Heart right ventricle (tissue), 16 donors: ENCODE measurements around the gene GINS3. TPM values are rescaled to one million over a fixed set of nuclear protein-coding genes. Genes with fewer than 3 reads are reported as not detected.

Experiments used
- ATAC-seq, 8 donors: fragments of 200-7000 bp; cut with Tn5 transposase; one replicate each; pipeline ENCODE4 v1.9.1; 2020; ENCODE audit warnings: mild to moderate bottlenecking in 8 of 8, moderate library complexity in 8 of 8, moderate number of reproducible peaks in 1 of 8
- DNase-seq, 2 donors: peaks; one replicate each; pipeline ENCODE4 v3.0.0-alpha.2; 2020
- H3K27ac ChIP-seq, 10 donors: fragments of 200-600 bp; sonication (generic) in 2 of 10; one replicate each; pipeline versions ENCODE4 v1.5.0 to v1.8.0; 2020 to 2022; ENCODE audit warnings: mild to moderate bottlenecking in 3 of 10
- H3K27me3 ChIP-seq, 7 donors: fragments of 200-600 bp; one replicate each; pipeline ENCODE4 v1.8.0; 2021 to 2022; ENCODE audit warnings: mild to moderate bottlenecking in 2 of 7
- H3K36me3 ChIP-seq, 9 donors: fragments of 200-600 bp; sonication (generic) in 1 of 9; one replicate each; pipeline versions ENCODE4 v1.5.0 to v1.8.0; 2020 to 2022; ENCODE audit warnings: mild to moderate bottlenecking in 2 of 9
- H3K4me1 ChIP-seq, 9 donors: fragments of 200-600 bp; sonication (generic) in 1 of 9; one replicate each; pipeline versions ENCODE4 v1.5.0 to v1.8.0; 2020 to 2022; ENCODE audit warnings: mild to moderate bottlenecking in 4 of 9
- H3K4me3 ChIP-seq, 10 donors: fragments of 200-600 bp; sonication (generic) in 2 of 10; one replicate each; pipeline versions ENCODE4 v1.5.0 to v1.8.0; 2020 to 2022; ENCODE audit warnings: mild to moderate bottlenecking in 7 of 10, moderate library complexity in 2 of 10
- H3K9me3 ChIP-seq, 11 donors: fragments of 200-600 bp in 10 of 11; sonication (generic) in 2 of 11; one replicate each; pipeline versions ENCODE4 v1.5.0 to v1.8.0; 2013 to 2022; ENCODE audit warnings: mild to moderate bottlenecking in 2 of 11, control low read depth in 1 of 11, moderate library complexity in 1 of 11
- CTCF ChIP-seq, 9 donors: fragments of 200-600 bp; sonication (generic) in 2 of 9; IDR thresholded peaks; one replicate each; pipeline versions ENCODE4 v1.5.0 to v1.8.0; 2021 to 2022; ENCODE audit warnings: antibody characterized with exemption in 9 of 9, mild to moderate bottlenecking in 5 of 9, moderate library complexity in 1 of 9
- WGBS, 2 donors: extraction: QIAGEN DNeasy Blood & Tissue Kit; methylation state at CpG; one replicate each; pipeline ENCODE4 v1.1.7; 2013; ENCODE audit warnings: inconsistent platforms in 1 of 2; 5-methylcytosine and 5-hydroxymethylcytosine counted together
- intact Hi-C, 10 donors: fragments of 100-400 bp; cut with DNase I; formaldehyde crosslinking; loops; one replicate each; pipeline versions ENCODE4 v1.11.1 to v1.14.2; 2022
- polyA plus RNA-seq, 2 donors: library from polyadenylated mRNA; stranded (reverse); fragments of 200-250 nt; gene quantifications; one replicate each; pipeline ENCODE4 v1.2.3, GENCODE V29; 2013
- total RNA-seq, 10 donors: library from RNA; stranded (reverse); fragmentation: NEBNext Ultra II Directional in 3 of 10; extraction: Animal tissue kit (Norgen Biotek cat#: 25700) in 3 of 10; gene quantifications; one replicate each; pipeline versions ENCODE4 v1.2.1 to v1.2.4, GENCODE V29; 2021 to 2023
- donor health status: Arrhythmogenic right ventricular cardiomyopathy.
- donor health status: ischemic (EF 13 %, LVEDD 7.1; RV severe dilation, severe dysfunction).
- donor health status: healthy with polysubstance abuse.
- donor health status: DM: no; HTN: yes; CAD: no.
- donor health status: DM: no; HTN: no; CAD: no.
- donor health status: ischemic (EF 25% LVEDD 6.9; RV normal size, moderate dysfunction).
- donor health status: ischemic (EF 25% LVEDD 5.7; RV mildly dilated, moderate dysfunction).
- donor health status: healthy.
- donor health status: DM: yes; HTN: yes; CAD: no.
- donor health status: Ischemic cardiomyopathy.
- donor health status: ischemic (EF 35%, LVEDD 5.7; RV mildly dilated, moderate dysfunction).
- donor health status: nonischemic (EF 11% LVEDD 7.7; RV severe dilation, severe dysfunction).
- donor health status: DM: yes; HTN: yes; CAD: no.
- donor health status: PGD.
- donor health status: ischemic (EF 29% LVEDD 5.4; RV normal size, mild dysfunction).
- donor health status: nonischemic (EF 23%, LVEDD 6.1; RV moderate dilation, normal function).

GINS3 gene
- total and polyA plus RNA-seq, 12 donors, result 4.0 to 13.5 (median 5.9) TPM

GRCh38 chr16:58346831-58347371 is 45.4 kb upstream of the GINS3 start:
- no peaks in the 10 kb centered on the region for H3K9me3 ChIP-seq
- intact Hi-C loops, result loop anchor here in 5 of 10 donors (5.0 to 10.0 kb wide), 4 partner anchors 45 to 68 kb away; partner anchors contain the start of gene GINS3 (in 3 of the 5)
- H3K27me3 ChIP-seq, result no peaks in the 10 kb centered on the region
- H3K27ac ChIP-seq, result peak overlapping the region in 8 of 10 donors; percentile 35 to 75 (median 67)
- ATAC-seq, result peak in 6 of 8 donors; percentile 32 to 64 (median 42)
- H3K4me1 ChIP-seq, result peaks cover 5 to 44% (median 16%) of the 10 kb centered on the region in 9 donors
- H3K4me3 ChIP-seq, result no peak overlapping the region
- 23 to 32% methylated on average over 5 of the region's 5 CpGs for WGBS, 2 donors
- no peak for DNase-seq
- H3K36me3 ChIP-seq, result no peaks in the 10 kb centered on the region
- no peak for TF ChIP-seq CTCF (IDR thresholded peaks at IDR 0.05)

GRCh38 chr16:58348986-58349385 is 43.3 kb upstream of the GINS3 start:
- TF ChIP-seq CTCF (IDR thresholded peaks at IDR 0.05), result no peak
- no peaks in the 10 kb centered on the region for H3K36me3 ChIP-seq
- DNase-seq (no peak), ATAC-seq (peak in 4 of 8 donors; percentile 25 to 45 (median 36))
- intact Hi-C loops, result loop anchor here in 5 of 10 donors (5.0 to 10.0 kb wide), 4 partner anchors 43 to 66 kb away; partner anchors contain the start of gene GINS3 (in 3 of the 5)
- H3K4me3 ChIP-seq, result no peak overlapping the region
- peak overlapping the region in 4 of 10 donors; percentile 13 to 43 (median 38) for H3K27ac ChIP-seq
- H3K4me1 ChIP-seq, result peaks cover 5 to 44% (median 16%) of the 10 kb centered on the region in 9 donors
- H3K27me3 ChIP-seq, result no peaks in the 10 kb centered on the region
- peaks cover 0 to 7% (median 0%) of the 10 kb centered on the region in 11 donors for H3K9me3 ChIP-seq
- 21 to 31% methylated on average over 3 of the region's 3 CpGs for WGBS, 2 donors

GRCh38 chr16:58352690-58353089 is 39.6 kb upstream of the GINS3 start:
- Histone ChIP-seq H3K27ac (no peak overlapping the region), H3K36me3 (no peaks in the 10 kb centered on the region), H3K27me3 (no peaks in the 10 kb centered on the region), H3K4me1 (peaks cover 0 to 20% (median 4%) of the 10 kb centered on the region in 9 donors), H3K4me3 (no peak overlapping the region), H3K9me3 (peaks cover 0 to 7% (median 0%) of the 10 kb centered on the region in 11 donors)
- DNase-seq (no peak), ATAC-seq (no peak)
- intact Hi-C loops, result no loop called here
- WGBS, 2 donors, result 74 to 82% methylated on average over 8 of the region's 8 CpGs
- no peak for TF ChIP-seq CTCF (IDR thresholded peaks at IDR 0.05)

- TF ChIP-seq CTCF (IDR thresholded peaks at IDR 0.05), result no peak
- ATAC-seq (no peak), DNase-seq (no peak)
- Histone ChIP-seq H3K27me3 (no peaks in the 10 kb centered on the region), H3K4me1 (no peaks in the 10 kb centered on the region), H3K27ac (no peak overlapping the region), H3K4me3 (no peak overlapping the region), H3K9me3 (peaks cover 0 to 24% (median 11%) of the 10 kb centered on the region in 11 donors), H3K36me3 (no peaks in the 10 kb centered on the region)
- intact Hi-C loops, result no loop called here
Observed at GRCh38 chr16:58360041-58360634, 32.1 kb upstream of the GINS3 start.
